BJ (cell line): Measurements from ENCODE around the gene TRABD2B. TPM values are rescaled to one million over a fixed set of nuclear protein-coding genes. Genes with fewer than 3 reads are reported as not detected.

Experiments used
- CTCF ChIA-PET: fragments of 350-600 bp; formaldehyde crosslinking; extraction: SDS; loops from one replicate; lab custom pipeline; 2021; ENCODE audit warnings: antibody characterized with exemption, inconsistent platforms; lab: Yijun Ruan, JAX
- POLR2A ChIA-PET: fragments of 300-600 bp; sonication (Branson Sonifier 250); formaldehyde crosslinking; extraction: SDS; loops from one replicate; lab custom pipeline; 2021; ENCODE audit warnings: antibody characterized with exemption; lab: Charles Lee
- DNase-seq: peaks from one replicate; pipeline ENCODE4 v3.0.0-alpha.2; 2011; ENCODE audit warnings: low read depth
- H3K27me3 ChIP-seq: 2 replicates; pipeline ENCODE4 v1.6.0; 2011; ENCODE audit warnings: low read length; ENCODE audit not compliant: control insufficient read depth, insufficient read depth
- H3K36me3 ChIP-seq: 2 replicates; pipeline ENCODE4 v1.5.1; 2011; ENCODE audit warnings: low read length; ENCODE audit not compliant: control insufficient read depth, insufficient read depth
- H3K4me3 ChIP-seq: 2 replicates; pipeline ENCODE4 v1.5.1; 2011; ENCODE audit warnings: low read depth, mild to moderate bottlenecking, control low read depth, low read length
- polyA plus RNA-seq: library from polyadenylated mRNA; depleted of rRNA; stranded (reverse); fragments of >200 nt; gene quantifications from 2 replicates; pipeline ENCODE4 v1.2.3, GENCODE V29; 2011
- TF ChIP-seq, protein P1 (sequence below): IDR thresholded peaks from 2 replicates; pipeline ENCODE4 v1.5.1; 2011; ENCODE audit warnings: low read depth, mild to moderate bottlenecking, control low read depth, inconsistent platforms, low read length, moderate library complexity; ENCODE audit not compliant: insufficient read depth

Gene TRABD2B
- polyA plus RNA-seq, 1 experiment: not detected

DNA sequence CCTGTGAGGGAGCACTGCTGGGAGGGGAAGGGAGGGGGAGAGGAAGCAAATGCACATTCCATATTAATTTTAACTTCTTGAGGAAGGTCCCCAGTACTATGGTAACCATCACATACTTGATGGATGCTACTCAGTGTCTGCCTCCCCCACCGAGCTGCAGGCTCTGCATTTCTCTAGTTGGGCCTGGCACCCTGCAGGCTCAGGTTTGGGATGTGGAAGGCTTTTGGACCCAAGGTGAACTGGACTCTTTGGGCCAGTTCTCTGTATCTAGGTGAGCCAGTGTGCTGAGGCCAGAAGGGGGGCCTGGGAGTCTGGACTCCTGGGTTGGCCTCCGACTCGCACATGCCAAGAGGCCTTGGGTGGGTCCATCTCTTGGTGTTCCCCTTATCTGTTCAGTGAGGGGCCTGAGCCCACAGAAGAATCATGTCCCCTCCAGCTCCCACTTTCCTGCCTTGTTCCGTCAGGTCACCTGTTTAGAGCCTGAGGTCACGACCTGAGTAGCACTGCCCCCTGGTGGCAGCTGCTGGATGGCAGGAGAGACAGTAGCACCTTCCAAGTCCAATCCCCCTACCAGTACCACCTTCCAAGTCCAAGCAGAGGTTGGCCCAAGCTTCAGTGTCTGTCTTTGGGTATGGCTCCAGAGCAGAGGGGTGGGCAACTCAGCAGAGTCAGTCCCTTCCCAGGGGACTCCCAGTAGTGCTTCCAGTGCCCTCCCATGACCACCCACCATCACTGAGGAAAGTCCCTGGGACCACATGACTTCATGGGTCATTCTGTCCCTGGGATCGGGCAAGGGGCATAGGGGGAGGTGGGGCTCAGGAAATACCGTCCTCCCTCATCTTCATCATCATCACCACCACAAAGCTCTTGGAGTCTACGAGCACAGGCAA is 241.8 kb downstream of the TRABD2B start:
- CTCF ChIA-PET: interaction anchor here (0.7 to 2.0 kb wide), 3 partner anchors 10 to 28 kb away, joined by 3 to 5 read pairs (median 3); no protein-coding TSS in a partner anchor

DNA sequence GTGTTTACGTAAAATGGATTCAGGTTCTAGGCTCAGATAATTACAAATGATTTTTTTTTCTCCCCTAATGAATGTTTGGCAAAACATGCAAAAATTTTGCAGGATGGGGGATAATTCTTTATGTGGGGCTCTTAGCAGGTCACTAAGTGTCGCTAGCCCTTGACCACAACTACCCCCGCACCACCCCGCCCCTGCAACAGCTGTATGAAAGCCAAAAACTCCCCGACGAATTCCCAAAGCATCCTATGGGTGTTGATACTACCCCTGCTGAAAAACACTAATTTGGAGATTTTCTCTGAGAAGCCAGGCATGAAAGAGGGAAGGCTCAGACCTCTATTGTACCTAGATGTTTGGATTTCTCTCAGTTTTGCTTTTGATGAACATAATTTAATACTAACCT is 243.0 kb downstream of the TRABD2B start:
- Histone ChIP-seq H3K4me3 (no peak overlapping the region), H3K36me3 (no peaks in the 10 kb centered on the region), H3K27me3 (no peaks in the 10 kb centered on the region; the same call in 1 of the 2 replicates)
- DNase-seq: no peak
- ChIA-PET CTCF (interaction anchor here (1.7 kb wide), 2 partner anchors 28 to 43 kb away, joined by 5 to 6 read pairs; no protein-coding TSS in a partner anchor), POLR2A (no interaction called here)
- TF ChIP-seq, protein P1, sequence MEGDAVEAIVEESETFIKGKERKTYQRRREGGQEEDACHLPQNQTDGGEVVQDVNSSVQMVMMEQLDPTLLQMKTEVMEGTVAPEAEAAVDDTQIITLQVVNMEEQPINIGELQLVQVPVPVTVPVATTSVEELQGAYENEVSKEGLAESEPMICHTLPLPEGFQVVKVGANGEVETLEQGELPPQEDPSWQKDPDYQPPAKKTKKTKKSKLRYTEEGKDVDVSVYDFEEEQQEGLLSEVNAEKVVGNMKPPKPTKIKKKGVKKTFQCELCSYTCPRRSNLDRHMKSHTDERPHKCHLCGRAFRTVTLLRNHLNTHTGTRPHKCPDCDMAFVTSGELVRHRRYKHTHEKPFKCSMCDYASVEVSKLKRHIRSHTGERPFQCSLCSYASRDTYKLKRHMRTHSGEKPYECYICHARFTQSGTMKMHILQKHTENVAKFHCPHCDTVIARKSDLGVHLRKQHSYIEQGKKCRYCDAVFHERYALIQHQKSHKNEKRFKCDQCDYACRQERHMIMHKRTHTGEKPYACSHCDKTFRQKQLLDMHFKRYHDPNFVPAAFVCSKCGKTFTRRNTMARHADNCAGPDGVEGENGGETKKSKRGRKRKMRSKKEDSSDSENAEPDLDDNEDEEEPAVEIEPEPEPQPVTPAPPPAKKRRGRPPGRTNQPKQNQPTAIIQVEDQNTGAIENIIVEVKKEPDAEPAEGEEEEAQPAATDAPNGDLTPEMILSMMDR: no peak

More for the DNA sequence above, 241.8 kb downstream of the TRABD2B start:
- H3K27me3 ChIP-seq: no peaks in the 10 kb centered on the region; the same call in 1 of the 2 replicates
- H3K4me3 ChIP-seq: no peak overlapping the region
- DNase-seq: no peak
- H3K36me3 ChIP-seq: no peaks in the 10 kb centered on the region
- TF ChIP-seq, protein P1: peak; percentile 30; the same call in 1 of the 2 replicates
- POLR2A ChIA-PET: no interaction called here

DNA sequence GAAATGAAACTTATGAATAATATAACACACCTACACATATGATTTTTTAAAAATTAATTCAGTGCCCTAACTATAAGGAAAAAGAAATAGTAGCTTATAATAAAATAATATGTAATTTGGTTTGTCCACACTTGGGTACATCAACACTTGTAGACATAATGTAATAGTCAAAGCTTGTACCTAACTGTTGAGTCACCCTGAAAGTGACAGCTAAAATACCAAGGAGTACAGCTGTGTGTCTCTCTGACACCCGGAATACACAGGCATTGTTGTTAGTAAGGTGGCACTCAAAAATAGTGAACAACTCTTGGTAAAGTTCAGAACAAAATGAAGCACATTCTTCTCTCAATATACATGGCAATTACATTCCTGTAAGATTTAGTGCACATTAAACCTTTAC is 243.4 kb downstream of the TRABD2B start:
- H3K36me3 ChIP-seq: no peaks in the 10 kb centered on the region
- H3K27me3 ChIP-seq: no peaks in the 10 kb centered on the region; the same call in 1 of the 2 replicates
- H3K4me3 ChIP-seq: no peak overlapping the region
- TF ChIP-seq, protein P1: no peak
- POLR2A ChIA-PET: no interaction called here
- no peak for DNase-seq
- CTCF ChIA-PET: interaction anchor here (1.2 to 1.7 kb wide), 3 partner anchors 19 to 43 kb away, joined by 4 to 6 read pairs (median 5); no protein-coding TSS in a partner anchor

DNA sequence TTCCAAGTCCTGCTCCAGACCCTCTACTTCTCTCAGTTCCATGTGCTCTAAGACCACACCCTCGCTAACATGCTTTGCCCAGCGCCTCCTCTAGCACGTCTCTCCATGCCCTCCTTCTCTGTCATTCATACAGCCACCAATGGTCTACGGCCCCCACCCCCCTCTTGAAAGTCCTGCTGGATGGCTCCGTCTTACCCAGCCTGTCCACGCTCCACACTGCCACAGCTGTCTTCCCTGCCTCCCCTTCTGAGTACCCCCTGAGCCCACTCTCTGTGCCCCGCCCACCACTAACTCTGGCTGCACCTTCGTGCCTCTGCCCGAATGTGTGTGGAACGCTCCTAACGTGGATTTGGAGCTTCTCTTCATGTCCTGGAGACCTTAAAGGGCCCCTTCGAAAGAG is 244.6 kb downstream of the TRABD2B start:
- no peaks in the 10 kb centered on the region; the same call in 1 of the 2 replicates for H3K27me3 ChIP-seq
- ChIA-PET POLR2A (no interaction called here), CTCF (interaction anchor here (1.2 to 1.7 kb wide), 4 partner anchors 10 to 42 kb away, joined by 3 to 6 read pairs (median 4); no protein-coding TSS in a partner anchor)
- no peak overlapping the region for H3K4me3 ChIP-seq
- TF ChIP-seq, protein P1: no peak
- H3K36me3 ChIP-seq: no peaks in the 10 kb centered on the region
- DNase-seq: no peak

DNA sequence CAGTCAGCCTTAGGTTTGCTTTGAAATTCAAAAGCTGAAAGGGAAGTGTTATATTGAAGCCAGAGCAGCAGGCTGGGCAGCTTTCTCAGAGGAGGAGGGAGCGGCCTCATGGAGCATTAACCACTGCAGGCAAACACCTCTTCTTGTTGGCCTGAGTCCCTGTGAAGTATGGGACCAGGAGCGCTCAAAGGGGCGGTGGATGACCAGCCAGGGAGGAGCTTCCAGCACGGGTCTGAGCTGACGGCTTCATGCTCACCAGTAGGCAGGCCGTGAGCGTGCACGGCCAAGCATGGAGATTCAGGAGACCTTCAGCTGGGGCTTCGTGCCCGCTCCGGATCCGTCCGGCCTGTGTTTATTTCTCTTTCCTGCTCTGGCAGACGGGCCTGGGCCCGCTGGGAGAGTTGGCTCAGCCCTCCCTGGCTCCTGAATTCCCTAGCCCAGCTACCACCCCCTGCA is 245.2 kb downstream of the TRABD2B start:
- Histone ChIP-seq H3K36me3 (no peaks in the 10 kb centered on the region), H3K27me3 (no peaks in the 10 kb centered on the region; the same call in 1 of the 2 replicates), H3K4me3 (no peak overlapping the region)
- TF ChIP-seq, protein P1: no peak
- ChIA-PET POLR2A (no interaction called here), CTCF (interaction anchor here (0.7 to 1.2 kb wide), 2 partner anchors 10 to 26 kb away, joined by 3 to 4 read pairs; no protein-coding TSS in a partner anchor)
- no peak for DNase-seq
